ENCODE results near the gene VOPP1.

DNA sequence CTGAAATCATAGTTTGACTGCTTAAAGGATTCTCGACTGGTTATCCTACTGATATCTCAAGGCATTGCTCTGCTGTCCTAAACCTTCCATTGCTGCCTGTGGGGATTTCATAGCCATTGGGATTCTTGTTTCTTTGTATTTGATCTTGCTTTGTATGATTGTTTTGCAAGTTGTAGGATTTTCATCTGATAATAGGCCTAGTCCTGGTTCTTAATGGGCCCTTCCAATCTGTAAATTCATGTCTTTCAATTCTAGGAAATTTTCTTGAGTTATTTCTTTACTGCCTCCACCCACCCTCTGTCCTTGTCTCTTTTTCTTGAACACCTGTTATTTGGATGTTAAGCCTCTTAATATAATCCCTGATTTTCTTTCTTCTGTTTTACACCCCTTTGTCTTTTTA lies 134.9 kb downstream of the VOPP1 start:
- TF ChIP-seq, protein P1, sequence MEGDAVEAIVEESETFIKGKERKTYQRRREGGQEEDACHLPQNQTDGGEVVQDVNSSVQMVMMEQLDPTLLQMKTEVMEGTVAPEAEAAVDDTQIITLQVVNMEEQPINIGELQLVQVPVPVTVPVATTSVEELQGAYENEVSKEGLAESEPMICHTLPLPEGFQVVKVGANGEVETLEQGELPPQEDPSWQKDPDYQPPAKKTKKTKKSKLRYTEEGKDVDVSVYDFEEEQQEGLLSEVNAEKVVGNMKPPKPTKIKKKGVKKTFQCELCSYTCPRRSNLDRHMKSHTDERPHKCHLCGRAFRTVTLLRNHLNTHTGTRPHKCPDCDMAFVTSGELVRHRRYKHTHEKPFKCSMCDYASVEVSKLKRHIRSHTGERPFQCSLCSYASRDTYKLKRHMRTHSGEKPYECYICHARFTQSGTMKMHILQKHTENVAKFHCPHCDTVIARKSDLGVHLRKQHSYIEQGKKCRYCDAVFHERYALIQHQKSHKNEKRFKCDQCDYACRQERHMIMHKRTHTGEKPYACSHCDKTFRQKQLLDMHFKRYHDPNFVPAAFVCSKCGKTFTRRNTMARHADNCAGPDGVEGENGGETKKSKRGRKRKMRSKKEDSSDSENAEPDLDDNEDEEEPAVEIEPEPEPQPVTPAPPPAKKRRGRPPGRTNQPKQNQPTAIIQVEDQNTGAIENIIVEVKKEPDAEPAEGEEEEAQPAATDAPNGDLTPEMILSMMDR (IDR thresholded peaks at IDR 0.05): no peak
- no peak for TF ChIP-seq POLR2A (IDR thresholded peaks at IDR 0.05)
